Breast epithelium (tissue), 4 donors: ENCODE results near the gene PSMD12. TPM values are rescaled to one million over a fixed set of nuclear protein-coding genes. Genes with fewer than 3 reads are reported as not detected.

Experiments used
- DNase-seq, 2 donors: peaks; one replicate each; pipeline ENCODE4 v3.0.0-alpha.2; 2019; ENCODE audit warnings: low spot score in 2 of 2
- H3K27ac ChIP-seq, 2 donors: fragments of 200-600 bp; sonication (generic) in 1 of 2; one replicate each; pipeline ENCODE4 v1.5.1; 2016 to 2019; ENCODE audit warnings: mild to moderate bottlenecking in 1 of 2
- H3K27me3 ChIP-seq, 2 donors: fragments of 200-600 bp; sonication (generic) in 1 of 2; one replicate each; pipeline versions ENCODE4 v1.5.1 to v1.6.0; 2017 to 2019; ENCODE audit warnings: control low read depth in 1 of 2, mild to moderate bottlenecking in 1 of 2
- H3K36me3 ChIP-seq: fragments of 200-600 bp; one replicate; pipeline ENCODE4 v1.5.1; 2019
- H3K4me1 ChIP-seq, 2 donors: fragments of 200-600 bp; sonication (generic); one replicate each; pipeline ENCODE4 v1.5.1; 2016 to 2019; ENCODE audit warnings: control low read depth in 1 of 2
- H3K4me3 ChIP-seq, 3 donors: fragments of 200-600 bp; sonication (generic); 1 replicate in 2 of 3; 2 replicates in 1 of 3; pipeline ENCODE4 v1.5.1; 2016 to 2019; ENCODE audit warnings: mild to moderate bottlenecking in 3 of 3, moderate library complexity in 2 of 3
- H3K9me3 ChIP-seq, 2 donors: fragments of 200-600 bp; sonication (generic) in 1 of 2; one replicate each; pipeline ENCODE4 v1.5.1; 2016 to 2019; ENCODE audit warnings: control low read depth in 1 of 2
- POLR2A ChIP-seq: fragments of 450-650 bp; IDR thresholded peaks from one replicate; pipeline ENCODE4 v1.6.1; 2016; ENCODE audit warnings: antibody characterized with exemption, mild to moderate bottlenecking, moderate library complexity
- POLR2AphosphoS5 ChIP-seq, 3 donors: sonication (generic); formaldehyde crosslinking; IDR thresholded peaks; one replicate each; pipeline ENCODE4 v1.6.1; 2017; ENCODE audit warnings: antibody characterized with exemption in 3 of 3
- intact Hi-C: fragments of 100-400 bp; cut with DNase I; formaldehyde crosslinking; loops from one replicate; pipeline ENCODE4 v1.15.1; 2023; ENCODE audit warnings: low total_unique reads
- total RNA-seq, 3 donors: library from RNA; depleted of rRNA; stranded (reverse); fragments of >200 nt; gene quantifications; one replicate each; pipeline ENCODE4 v1.1.0, GENCODE V29; 2016

PSMD12 gene
- total RNA-seq, 3 donors from 2014 or later, result 21.2 to 33.6 (median 30.5) TPM

GRCh38 chr17:67290244-67290643, 76.1 kb downstream of the PSMD12 start:
- Histone ChIP-seq H3K27ac (no peak overlapping the region), H3K9me3 (no peaks in the 10 kb centered on the region), H3K4me1 (no peaks in the 10 kb centered on the region), H3K4me3 (no peak overlapping the region), H3K36me3 (no peaks in the 10 kb centered on the region), H3K27me3 (no peaks in the 10 kb centered on the region)
- no peak for DNase-seq
- TF ChIP-seq POLR2A, result no peak
- no peak for TF ChIP-seq POLR2AphosphoS5 (IDR thresholded peaks at IDR 0.05)
- intact Hi-C loops, result no loop called here

DNA sequence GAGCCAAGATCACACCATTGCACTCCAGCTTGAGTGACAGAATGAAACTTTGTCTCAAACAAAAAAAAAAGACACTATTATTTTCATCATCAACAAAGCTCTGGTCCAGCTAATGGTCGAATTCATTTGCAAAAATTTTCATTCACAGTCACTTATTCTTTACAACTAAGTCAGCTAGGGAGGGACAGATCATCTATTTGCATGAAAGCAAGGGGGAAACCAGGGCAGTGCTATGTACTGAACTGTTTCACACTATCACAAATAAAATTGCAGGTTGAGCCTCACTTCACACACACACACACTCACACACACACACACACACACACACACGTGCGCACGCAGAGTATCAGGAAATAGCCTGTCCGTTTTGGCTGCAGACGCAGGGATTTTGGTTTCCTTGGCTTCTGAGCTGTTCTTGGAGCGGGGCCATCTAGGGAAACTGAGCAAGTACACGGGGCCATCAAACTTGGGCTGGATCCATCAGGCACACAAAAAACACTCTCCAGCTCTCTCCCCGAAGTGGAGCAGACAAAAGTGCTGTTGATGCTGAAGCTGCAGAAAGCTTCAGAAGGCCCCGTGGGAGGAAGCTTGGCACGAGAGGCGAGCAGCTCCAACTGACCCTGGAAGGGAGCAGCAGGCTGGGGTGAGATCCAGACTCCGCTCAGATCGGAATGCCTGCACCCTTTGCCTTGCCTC, 77.0 kb downstream of the PSMD12 start:
- intact Hi-C loops, result no loop called here
- peak overlapping the region in 2 of 3 donors; percentile 13 to 26 for H3K4me3 ChIP-seq
- no peaks in the 10 kb centered on the region for H3K36me3 ChIP-seq
- no peak for TF ChIP-seq POLR2AphosphoS5 (IDR thresholded peaks at IDR 0.05)
- no peaks in the 10 kb centered on the region for H3K27me3 ChIP-seq
- H3K4me1 ChIP-seq, result no peaks in the 10 kb centered on the region
- peak; percentile 50 to 53 for DNase-seq
- H3K9me3 ChIP-seq, result no peaks in the 10 kb centered on the region
- H3K27ac ChIP-seq, result peak overlapping the region in 1 of 2 donors; percentile 52

Other genes with a start within 250 kb of the PSMD12 start
- gene HELZ, start 121.4 kb downstream of the PSMD12 start, total RNA-seq, result 100 to 1,000 TPM in 1 of 3 donors, 10 to 100 TPM in 2; 66.5 to 104 (median 79.8) TPM
- 10 to 100 TPM; 11.0 to 17.7 (median 14.8) TPM for gene PITPNC1, start 10.7 kb upstream of the PSMD12 start, total RNA-seq